Testis (tissue), 2 donors: ENCODE data around the gene ENTR1.

Experiments
- CTCF ChIP-seq, 3 experiments: fragments of 450-650 bp in 2 of 3; fragments of 200-600 bp in 1 of 3; sonication (generic) in 1 of 3; IDR thresholded peaks; one replicate each; pipeline ENCODE4 v1.5.1; 2016 to 2019; ENCODE audit warnings: antibody characterized with exemption in 3 of 3, mild to moderate bottlenecking in 2 of 3, moderate library complexity in 1 of 3
- POLR2A ChIP-seq: fragments of 450-650 bp; IDR thresholded peaks from one replicate; pipeline ENCODE4 v1.6.1; 2017; ENCODE audit warnings: antibody characterized with exemption, mild to moderate bottlenecking, moderate library complexity

DNA sequence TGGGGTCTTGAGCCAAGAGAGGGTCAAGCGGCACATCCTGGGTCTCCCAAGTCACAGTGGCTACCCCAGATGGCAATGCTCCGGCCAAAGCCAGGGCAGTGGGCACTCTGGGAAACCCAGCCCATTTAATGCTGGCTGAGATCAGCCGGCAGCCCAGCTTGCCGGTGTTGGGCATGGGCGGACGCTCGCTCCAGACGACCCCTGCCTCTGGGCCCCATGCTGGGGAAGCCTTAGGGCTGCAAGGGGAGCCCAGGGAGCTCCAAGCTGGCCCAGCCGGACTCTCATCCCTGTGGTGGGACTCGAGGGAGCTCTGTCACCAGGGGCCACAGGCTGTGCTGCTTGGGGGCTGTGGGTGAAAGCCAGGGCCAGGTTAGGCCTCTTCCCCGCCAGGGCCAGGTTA is 31.0 kb downstream of the ENTR1 start:
- no peak for TF ChIP-seq POLR2A
- no peak for TF ChIP-seq CTCF (IDR thresholded peaks at IDR 0.05)
